Measurements from ENCODE around the gene TRAPPC3L. TPM values are rescaled to one million over a fixed set of nuclear protein-coding genes. Genes with fewer than 3 reads are reported as not detected.
A peak's percentile ranks its signal among the peaks of the same experiment; 100 is the strongest.

The TRAPPC3L gene
- total and polyA plus RNA-seq, 12 donors, result 0.03 to 0.26 (median 0.22) TPM; not detected in 4

DNA sequence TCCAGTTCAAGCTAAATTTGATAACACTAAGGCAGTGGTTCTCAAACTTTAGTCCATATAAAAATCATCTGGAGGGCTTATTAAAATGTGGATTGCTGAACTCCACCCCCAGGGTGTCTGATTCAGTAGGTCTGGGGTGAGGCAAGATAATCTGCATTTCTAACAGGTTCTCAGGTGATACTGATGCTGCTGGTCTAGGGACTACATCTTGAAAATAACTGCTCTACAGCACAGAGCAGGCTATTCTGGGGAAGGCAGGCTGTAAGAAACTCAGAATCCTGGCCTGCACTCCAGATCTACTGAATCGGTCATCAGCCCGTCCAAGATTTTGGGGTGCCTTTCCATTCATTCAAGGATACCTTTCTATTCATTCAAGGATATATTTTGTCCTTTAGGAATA lies 22.6 kb downstream of the TRAPPC3L start:
- WGBS, 2 donors, result 92 to 94% methylated on average over 2 of the region's 2 CpGs
- Histone ChIP-seq H3K9me3 (no peaks in the 10 kb centered on the region), H3K27ac (no peak overlapping the region), H3K36me3 (peaks cover 0 to 21% (median 0%) of the 10 kb centered on the region in 9 donors), H3K4me1 (peaks cover 0 to 39% (median 8%) of the 10 kb centered on the region in 9 donors), H3K4me3 (no peak overlapping the region), H3K27me3 (no peaks in the 10 kb centered on the region)
- ATAC-seq (no peak), DNase-seq (no peak)
- TF ChIP-seq, protein P1, sequence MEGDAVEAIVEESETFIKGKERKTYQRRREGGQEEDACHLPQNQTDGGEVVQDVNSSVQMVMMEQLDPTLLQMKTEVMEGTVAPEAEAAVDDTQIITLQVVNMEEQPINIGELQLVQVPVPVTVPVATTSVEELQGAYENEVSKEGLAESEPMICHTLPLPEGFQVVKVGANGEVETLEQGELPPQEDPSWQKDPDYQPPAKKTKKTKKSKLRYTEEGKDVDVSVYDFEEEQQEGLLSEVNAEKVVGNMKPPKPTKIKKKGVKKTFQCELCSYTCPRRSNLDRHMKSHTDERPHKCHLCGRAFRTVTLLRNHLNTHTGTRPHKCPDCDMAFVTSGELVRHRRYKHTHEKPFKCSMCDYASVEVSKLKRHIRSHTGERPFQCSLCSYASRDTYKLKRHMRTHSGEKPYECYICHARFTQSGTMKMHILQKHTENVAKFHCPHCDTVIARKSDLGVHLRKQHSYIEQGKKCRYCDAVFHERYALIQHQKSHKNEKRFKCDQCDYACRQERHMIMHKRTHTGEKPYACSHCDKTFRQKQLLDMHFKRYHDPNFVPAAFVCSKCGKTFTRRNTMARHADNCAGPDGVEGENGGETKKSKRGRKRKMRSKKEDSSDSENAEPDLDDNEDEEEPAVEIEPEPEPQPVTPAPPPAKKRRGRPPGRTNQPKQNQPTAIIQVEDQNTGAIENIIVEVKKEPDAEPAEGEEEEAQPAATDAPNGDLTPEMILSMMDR (IDR thresholded peaks at IDR 0.05), result no peak
- intact Hi-C loops (cut with DNase I), result no loop called here

DNA sequence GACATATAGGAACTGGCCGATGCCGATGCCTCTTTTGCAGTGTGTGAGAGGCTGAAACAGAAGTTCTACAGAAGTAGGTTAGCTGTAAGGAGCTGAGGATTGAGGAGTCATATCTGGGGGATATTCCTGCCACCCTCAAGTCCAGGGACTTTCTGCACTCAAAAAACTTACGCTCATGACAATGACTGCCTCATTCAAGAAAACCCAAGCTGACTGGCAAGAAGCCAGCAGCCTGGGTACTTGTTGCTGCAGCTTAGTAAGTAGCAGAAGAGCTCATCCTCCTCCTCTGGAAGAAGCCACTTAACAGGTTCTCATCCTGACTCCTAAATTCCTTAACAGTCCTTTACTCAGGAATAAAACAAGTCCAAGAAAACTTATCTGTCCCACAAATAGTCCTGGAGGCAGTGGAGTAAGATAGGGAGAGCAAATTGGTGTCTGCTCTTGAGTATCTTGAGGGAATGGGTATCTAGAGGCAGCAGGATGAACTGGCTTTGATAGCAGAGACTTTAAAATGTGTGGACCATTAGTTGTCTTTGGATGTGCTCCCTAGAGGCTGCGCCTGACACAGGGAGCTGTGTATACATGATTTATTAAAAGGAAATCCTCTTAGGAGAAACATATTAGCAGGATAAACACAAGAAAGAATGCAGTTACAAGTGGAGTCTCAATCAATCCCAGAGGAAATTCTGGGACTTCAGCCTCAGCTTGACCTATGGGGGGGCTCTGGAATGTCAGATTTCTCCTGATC lies 26.7 kb downstream of the TRAPPC3L start:
- DNase-seq (peak in 1 of 2 donors; percentile 10), ATAC-seq (no peak)
- Histone ChIP-seq H3K4me1 (peaks cover 0 to 24% (median 4%) of the 10 kb centered on the region in 9 donors), H3K9me3 (no peaks in the 10 kb centered on the region), H3K36me3 (peaks cover 0 to 47% (median 6%) of the 10 kb centered on the region in 9 donors), H3K4me3 (no peak overlapping the region), H3K27ac (no peak overlapping the region), H3K27me3 (no peaks in the 10 kb centered on the region)
- WGBS, 2 donors, result 82 to 88% methylated on average over 4 of the region's 4 CpGs
- intact Hi-C loops (cut with DNase I), result no loop called here
- TF ChIP-seq, protein P1 (IDR thresholded peaks at IDR 0.05), result no peak

DNA sequence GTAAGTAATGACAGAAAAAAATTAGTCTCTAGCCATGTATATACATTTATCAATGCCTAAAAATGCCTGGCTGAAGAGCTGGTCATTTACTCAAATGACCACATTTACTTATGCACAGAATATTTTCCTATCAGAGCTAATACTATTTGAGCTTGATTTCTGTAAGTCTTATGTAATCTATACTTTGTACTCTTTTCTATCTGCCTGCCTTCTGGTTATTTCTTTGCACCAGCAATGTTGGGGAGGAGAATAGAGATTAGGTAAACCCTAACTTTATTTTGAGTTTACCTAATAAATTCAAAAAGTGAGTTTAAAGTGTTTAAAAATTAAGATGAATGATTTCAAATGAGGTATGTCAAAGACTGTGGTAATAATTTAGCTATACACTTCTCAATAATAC lies 30.3 kb downstream of the TRAPPC3L start:
- Histone ChIP-seq H3K4me1 (peaks cover 0 to 34% (median 14%) of the 10 kb centered on the region in 9 donors), H3K27me3 (no peaks in the 10 kb centered on the region), H3K27ac (no peak overlapping the region), H3K36me3 (peaks cover 0 to 47% (median 6%) of the 10 kb centered on the region in 9 donors), H3K4me3 (no peak overlapping the region), H3K9me3 (no peaks in the 10 kb centered on the region)
- no peak for DNase-seq
- intact Hi-C loops (cut with DNase I), result no loop called here
- ATAC-seq, result no peak
- TF ChIP-seq, protein P1 (IDR thresholded peaks at IDR 0.05), result no peak

GRCh38 chr6:116514111-116514510 lies 31.4 kb downstream of the TRAPPC3L start:
- whole genome bisulfite sequencing, 2 donors, result 85 to 88% methylated on average over 4 of the region's 4 CpGs
- Histone ChIP-seq H3K27me3 (no peaks in the 10 kb centered on the region), H3K4me3 (peak overlapping the region in 6 of 10 donors; percentile 43 to 60 (median 58)), H3K36me3 (peaks cover 0 to 39% (median 6%) of the 10 kb centered on the region in 9 donors), H3K9me3 (peaks cover 0 to 6% (median 0%) of the 10 kb centered on the region in 11 donors), H3K4me1 (peaks cover 0 to 30% (median 14%) of the 10 kb centered on the region in 9 donors), H3K27ac (no peak overlapping the region)
- DNase-seq (no peak), ATAC-seq (no peak)
- TF ChIP-seq, protein P1 (IDR thresholded peaks at IDR 0.05), result no peak
- intact Hi-C loops (cut with DNase I), result no loop called here

Data from heart right ventricle (tissue), 16 donors.